Measurements from ENCODE around the gene KIF1A.
"Not testable (repeated sequence)": the region's sequence is repeated elsewhere in the genome, so short reads cannot be mapped to it uniquely, and the experiment has no call there.

Gene KIF1A

DNA sequence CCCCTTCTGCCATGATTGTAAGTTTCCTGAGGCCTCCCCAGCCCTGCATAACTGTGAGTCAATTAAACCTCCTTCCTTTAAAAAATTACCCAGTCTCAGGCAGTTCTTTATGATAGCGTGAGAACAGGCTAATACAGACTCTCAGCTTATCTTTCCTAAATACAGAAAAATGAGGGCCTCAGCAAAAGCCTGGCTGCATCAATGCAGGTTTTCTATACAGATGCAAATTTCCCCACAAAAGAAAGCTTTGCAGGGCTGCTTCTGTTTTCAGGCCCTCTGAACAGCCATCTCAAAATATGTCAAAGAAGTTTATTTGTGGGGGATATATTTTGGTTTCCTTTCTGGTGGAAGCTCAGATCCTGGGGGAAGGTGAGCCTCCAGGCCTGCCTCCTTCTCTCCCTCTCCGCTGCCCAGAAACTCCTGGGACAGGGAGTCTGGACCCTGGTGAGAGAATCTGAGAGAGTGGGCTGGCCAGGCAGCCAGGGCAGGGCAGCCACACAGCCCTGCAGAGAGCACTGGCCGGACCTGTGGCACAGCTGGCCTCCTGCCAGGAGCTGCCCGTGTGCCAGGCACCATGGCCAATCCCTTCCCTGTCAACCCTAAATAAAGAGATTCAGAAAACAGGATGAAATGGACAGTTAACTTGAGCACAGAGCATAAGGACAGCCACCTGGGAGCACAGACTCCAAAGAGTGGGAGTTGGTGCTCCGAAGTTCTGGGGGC is 27.0 kb upstream of the KIF1A start:
- no peak for DNase-seq (ENCODE audit: low spot score)

DNA sequence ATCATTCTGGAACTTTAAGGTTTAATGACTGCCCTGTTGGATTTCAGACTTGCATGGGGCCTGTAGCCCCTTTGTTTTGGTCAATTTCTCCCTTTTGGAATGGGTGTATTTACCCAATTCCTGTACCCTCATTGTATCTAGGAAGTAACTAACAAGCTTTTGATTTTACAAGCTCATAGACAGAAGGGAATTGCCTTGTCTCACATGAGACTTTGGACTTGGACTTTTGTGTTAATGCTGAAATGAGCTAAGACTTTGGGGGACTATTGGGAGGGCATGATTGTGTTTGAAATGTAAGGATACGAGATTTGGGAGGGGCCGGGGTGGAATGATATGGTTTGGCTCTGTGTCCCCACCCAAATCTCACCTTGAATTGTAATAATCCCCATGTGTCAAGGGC is 26.3 kb upstream of the KIF1A start:
- DNase-seq (ENCODE audit: low spot score) = not testable (repeated sequence)

DNA sequence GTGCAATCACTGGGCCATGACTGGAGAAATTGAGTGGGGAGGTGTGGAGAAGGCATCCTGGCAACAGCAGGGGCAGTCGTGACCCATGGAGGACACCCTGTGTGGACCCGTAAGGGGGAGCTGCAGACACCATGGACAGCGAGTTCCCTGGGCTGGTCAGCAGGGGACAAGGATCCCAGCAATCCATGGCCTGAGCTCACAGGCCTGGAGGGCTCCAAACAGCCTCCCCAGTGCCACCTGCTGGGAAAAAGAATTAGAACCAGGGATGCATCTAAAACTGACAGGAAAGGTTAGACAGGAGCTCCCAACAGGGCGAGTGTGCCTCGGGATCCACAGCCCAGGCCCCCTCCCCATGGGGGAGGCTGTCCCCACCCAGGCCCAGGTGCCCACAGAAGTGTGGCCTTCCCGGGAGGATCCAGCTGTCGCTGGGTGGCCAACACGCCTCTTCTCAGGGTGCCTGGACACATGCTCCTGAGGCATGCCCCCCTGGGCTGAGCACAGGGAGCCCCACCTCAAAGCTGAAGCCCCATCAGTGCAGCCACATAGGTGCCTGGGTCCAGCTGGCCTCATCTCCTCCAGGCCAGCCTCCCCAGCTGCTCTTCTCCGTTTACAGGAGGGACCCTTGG is 20.5 kb upstream of the KIF1A start:
- DNase-seq (ENCODE audit: low spot score) = peak; percentile 87

DNA sequence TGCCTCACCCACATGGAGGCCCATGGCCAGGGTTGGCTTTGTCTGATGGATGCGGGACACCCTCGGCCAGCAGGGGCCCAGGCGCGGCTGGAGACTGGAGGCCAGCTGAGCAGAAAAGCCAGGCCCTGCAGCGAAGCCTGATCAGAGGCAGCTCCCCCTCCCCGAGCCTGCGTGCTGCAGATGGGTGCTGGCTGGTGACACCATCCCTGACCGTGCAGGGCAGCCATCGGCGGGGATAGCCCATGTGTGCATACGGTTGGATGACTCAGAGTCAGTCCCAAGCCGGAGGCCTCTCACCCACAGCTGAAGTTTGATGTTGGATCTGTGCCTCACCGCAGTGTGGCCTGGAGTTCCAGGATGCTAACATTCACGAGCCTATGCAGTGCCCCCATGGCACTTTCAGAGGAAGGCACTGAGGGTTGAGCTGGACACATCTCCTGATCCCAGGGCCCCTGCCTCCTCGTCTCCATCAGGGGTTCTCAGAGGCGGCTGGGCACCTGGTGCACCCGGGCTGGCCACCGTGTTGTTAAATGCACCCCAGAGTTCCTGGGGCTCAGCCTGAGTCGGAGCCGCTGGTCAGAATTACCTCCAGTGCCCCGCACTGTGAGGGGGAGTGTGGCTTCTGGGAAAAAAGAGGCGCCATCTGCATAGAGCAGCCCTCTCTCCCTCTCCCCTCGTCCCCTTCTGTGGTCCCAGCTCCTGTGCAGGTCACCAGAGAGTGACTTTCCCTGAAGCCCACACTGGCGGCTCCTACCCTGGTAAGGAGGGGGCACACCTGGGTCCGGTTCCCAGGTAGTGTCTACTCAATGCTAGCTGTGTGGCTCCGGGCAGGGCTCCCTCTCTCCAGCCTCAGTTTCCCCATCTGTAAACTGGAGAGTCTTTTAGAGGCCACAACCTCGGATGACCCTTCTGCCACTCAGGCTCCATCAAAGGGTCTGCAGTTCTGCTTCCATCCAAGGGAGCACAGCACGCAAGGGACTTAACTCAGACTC is 19.4 kb upstream of the KIF1A start:
- no peak for DNase-seq (ENCODE audit: low spot score)

DNA sequence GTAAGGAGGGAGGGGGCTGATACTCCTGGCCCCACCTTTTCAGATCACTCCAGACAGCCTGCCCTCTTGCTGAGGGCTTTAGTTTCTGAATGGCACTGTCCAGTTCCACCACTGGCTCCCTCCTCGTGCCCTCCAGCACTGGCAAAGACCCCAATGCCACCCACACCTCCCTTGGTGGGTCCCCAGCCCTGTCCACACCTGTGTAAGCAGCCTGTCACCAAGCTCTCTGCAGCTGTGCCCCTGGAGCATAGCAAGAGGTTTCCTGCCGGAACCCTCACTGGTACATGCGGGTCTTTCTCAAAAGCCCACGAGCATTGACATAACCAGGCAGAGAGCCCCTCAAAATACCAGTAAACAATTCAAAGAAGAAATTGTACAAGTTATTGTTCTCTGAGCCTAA is 17.6 kb upstream of the KIF1A start:
- no peak for DNase-seq (ENCODE audit: low spot score)

DNA sequence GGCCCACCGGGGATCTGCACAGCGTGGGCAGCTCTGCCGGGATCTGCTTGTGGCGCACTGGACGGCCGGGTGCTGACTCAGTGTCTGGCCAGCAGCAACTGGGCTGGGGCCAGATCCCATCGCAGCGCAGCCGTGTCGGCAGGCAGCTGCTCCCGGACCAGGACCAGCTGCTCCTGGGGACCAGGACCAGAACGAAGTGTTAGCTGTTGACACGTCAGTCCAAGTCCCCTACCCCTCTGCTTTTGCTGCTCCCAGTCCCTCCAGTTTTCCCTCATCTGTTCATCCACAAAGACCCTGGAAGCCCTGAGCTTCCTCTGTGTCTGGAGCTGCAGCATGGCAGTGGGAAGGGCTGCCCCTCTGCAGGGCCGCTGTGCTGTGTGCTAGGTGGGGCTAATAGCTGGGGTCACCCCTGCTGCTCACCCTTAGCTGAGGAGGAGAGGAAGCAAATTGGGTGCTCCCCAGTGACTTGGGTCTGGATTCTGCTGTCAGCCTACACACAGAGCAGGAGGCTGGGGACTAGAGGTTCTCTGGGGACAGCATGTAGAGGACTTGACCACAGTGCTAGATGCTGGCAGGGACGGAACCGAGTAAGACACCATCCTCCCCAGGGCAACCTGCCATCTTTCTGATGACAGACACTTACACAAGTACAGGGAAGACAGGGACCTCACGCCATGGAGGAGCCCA is 16.9 kb upstream of the KIF1A start:
- peak; percentile 45 for DNase-seq (ENCODE audit: low spot score)

DNA sequence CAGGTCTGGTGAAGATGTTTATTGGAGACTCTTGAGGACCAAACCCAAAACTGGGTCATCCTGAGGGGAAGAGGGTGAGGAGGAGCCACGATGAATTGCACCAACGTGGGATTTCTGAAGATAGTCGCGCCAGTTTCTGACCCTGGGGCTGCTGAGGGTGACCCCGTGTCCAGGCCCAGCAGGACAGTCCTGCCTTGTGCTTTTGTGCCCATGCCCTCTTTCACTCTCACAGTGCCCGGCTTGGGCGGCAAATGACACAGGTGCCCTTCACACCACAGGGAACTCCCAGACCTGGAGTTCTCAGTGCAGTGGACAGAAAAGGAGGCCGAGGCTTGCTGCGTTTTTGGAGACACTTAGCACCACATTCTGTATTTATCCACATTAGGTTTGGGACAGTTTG is 15.5 kb upstream of the KIF1A start:
- DNase-seq (ENCODE audit: low spot score) = no peak

DNA sequence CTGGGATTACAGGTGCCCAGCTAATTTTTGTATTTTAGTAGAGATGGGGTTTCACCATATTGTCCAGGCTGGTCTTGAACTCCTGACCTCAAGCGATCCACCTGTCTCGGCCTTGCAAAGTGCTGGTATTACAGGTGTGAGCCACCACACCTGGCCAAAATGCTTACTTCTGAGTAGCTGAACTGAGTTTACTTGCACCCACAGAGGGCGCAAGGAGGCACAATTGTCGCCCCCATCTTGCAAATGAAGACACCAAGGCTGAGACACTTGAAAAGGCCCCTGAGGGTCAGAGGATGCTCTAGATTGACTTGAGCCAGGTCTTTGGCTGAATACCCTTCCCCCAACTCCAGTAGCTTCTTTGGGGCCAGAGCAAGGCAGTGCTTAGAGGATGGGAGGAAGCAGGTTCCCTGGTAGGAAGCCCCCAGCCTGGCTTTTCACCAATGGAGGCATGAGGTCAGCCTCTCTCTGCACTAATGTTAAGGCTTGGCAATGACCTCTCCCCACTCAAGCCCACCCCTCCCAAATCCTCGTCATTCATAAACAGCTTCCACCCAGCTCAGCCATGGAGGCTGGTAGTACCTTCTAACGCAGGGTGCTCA is 14.5 kb upstream of the KIF1A start:
- no peak for DNase-seq (ENCODE audit: low spot score)

DNA sequence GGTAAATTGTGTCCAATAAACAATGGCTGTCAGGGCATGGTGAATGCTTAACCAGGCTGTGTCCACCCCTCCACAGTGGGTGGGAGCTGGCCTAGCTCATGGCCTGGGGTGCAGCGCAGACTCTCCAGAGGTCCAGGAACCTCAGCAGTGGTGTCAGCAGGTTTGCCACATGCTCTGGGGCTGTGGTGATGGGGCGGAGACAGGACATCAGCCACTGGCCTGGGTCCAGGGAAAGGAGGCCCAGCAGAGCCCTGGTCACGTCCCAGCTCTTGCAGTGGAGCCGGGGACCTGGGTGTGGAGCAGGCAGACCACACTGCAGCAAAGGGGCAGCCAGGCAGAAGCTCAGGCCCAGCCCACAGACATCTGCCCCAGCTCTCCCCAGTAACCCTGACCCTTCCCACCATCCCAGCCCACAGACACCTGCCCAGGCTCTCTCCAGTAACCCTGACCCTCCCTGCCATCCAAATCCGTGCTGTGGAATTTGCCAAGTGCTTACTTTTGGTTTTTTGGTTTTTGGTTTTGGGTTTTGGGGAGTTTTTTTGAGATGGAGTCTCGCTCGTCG is 13.8 kb upstream of the KIF1A start:
- DNase-seq (ENCODE audit: low spot score) = no peak

DNA sequence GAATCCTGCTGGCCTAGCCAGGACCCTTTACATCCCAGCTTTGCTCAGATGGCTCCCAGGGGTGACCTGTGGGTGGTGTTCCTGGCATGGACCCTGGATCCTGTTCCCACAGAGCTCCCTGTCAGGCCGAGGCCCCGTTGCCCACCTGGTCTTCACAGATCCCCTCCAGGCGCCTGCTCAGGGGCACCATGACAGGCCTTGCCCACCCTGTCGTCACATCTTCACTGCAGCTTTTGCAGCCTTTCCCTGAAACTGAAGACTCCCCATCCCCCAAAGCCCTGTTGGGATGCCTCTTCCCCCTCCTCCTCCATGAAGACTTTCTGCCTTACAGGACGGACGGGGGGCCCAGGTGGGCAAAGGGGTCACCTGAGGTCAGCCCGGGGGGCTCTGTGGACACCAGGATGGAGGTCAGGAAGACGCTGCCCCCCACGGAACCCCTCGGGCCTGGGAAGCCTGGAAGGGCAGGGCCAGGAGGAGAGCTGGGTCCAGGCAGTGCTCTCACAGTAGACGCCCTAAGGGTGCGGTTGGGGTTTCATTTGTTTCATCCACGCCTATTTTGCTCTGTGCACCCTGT is 13.0 kb upstream of the KIF1A start:
- no peak for DNase-seq (ENCODE audit: low spot score)

DNA sequence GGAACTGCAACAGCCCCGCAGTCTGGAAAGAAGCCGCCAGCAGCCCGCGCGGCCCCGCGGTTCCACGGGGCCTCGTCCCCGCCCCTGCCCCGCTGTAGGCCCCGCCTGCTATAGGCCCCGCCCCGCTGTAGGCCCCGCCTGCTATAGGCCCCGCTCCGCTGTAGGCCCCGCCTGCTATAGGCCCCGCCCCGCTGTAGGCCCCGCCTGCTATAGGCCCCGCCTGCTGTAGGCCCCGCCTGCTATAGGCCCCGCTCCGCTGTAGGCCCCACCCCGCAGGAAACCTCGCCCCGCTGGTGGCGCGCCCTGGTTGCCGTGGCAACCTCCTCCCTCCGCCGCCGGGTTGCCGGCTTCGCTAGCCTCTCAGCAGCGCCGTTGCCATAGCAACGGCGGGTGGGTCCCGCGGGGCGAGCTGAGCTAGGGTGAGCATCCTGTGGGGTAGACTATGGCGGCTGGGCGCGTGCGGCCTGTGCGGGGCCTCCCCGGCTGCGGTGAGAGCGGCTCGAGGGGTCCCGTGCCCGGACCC is 12.2 kb upstream of the KIF1A start:
- peak; percentile 87 for DNase-seq (ENCODE audit: low spot score)

DNA sequence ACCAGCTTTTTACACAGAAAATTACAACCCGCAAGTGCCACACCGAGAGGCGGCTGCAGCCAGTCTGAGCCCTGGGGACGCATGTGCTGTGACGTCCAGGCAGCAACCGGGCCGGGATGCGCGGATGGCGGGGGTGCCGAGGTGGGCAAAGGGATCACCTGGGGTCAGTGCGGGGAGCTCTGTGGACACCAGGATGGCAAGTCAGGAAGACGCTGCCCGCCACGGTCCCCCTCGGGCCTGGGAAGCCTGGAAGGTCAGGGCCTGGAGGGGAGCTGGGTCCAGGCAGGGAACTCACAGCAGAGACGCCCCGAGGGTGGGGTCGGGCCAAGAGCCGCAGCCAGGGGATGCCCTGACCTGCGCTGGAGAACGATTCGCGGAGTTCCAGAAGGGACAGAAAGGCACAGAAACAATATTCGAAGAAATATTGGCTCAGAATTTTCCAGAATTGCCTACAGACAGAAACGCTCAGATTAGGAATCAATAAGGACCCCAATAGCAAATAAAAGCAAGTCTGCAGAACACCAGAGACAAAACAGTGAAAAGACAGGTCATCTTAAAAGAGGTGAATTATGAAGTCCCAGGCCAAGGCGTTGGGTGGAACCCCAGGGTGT is 11.7 kb upstream of the KIF1A start:
- DNase-seq (ENCODE audit: low spot score) = no peak

DNA sequence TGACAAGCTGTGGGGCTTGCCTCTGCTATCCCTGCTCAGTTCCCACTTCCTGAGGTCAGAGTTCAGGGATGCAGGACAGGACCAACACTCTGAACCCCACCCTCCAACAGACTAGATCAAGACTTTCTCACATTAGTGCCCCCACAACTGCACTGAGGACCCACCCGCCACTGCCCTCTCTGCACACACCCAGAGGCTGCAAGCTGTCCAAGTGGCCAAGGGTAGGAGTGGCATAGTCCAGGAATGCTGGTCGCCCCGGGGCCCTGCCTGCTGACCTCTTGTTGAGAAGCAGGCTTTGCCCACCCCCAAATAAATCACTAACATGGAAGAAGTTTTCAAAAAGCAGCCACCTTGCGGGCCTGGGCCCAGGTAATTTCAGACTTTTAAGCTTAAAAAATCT is 5.5 kb upstream of the KIF1A start:
- no peak for DNase-seq (ENCODE audit: low spot score)

DNA sequence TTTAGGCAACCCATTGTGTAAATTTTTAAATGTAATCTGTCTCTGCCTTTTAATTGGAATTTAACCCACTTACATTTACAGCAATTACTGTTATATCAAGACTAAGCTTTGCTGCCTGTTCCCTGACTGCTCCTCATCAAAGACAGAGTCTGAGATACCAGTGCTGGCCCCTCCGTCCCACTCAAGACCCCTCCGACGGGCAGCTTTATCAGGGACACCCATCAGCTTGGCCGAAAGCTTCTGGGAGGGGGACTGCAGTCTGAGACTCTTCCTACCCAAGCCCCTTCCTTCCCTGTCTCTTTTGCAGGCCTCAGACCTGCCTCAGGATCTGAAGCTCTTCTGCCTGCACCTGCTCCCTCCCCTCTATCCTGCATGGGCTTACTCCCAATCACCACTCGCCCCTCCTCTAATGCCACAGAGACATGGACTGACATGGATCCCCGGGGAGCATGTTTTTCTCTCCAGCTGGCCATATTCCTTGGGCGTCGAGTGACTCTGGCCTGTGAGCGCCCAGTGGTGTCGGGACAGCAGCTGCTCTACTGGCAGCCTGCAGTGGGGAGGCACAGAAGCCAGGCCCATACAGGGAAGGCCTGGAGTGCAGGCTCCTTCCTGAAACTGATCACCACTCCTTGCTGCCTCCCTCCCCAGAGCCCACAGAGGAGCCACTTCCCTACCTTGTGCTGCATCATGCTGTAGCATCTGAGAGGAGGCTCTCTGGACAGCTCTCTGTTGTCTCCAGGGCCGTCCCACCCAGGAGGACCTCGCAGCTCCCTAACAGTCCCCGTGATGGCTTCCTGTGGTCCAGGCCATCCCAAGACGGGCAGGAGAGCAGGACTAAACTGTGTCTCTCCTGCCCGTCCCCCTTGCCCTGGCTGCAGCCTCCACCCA is 3.7 kb upstream of the KIF1A start:
- no peak for DNase-seq (ENCODE audit: low spot score)

DNA sequence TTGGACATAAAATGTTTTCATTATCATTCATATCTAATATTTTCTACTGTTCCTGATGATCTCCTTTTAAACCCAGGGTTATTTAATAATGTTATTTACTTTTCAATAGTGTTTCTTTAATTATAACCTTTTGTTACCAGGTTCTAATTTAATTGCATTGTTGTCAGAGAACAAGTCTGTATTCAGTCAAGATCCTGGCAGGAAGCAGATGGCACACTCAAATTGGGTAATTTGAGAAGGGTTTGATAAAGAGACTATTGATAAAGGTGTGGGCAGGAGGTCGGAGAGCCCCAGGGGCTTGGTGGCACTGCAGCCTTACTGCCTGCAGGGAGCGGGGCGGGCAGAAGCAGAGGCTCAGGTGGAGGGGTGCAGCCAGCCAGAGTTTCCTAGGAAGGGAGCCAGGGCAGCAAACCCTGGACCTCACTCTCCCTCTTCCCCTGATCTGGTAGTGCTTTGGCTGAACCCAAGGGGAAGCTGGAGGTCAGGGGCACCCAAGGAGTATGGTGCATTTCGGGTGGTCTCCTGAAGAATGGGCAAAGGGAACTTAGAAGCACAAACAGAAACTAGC is 2.3 kb upstream of the KIF1A start:
- no peak for DNase-seq (ENCODE audit: low spot score)

DNA sequence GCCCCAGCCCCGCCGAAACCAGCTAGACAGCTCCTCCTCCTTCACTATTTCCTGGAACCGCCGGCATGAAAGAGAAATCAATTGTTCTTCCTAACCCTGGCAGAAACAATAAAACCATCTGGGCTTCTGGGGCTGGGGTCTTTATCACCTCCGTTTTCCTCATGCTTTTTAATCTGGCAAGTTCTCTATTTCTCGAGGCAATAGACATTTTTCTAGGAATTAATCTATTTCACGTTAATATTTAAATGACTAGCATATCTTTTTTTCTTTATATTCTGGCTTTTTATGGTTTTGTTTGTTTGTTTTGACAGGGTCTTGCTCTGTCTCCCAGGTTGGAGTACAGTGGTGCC is 1.4 kb upstream of the KIF1A start:
- DNase-seq (ENCODE audit: low spot score) = no peak

DNA sequence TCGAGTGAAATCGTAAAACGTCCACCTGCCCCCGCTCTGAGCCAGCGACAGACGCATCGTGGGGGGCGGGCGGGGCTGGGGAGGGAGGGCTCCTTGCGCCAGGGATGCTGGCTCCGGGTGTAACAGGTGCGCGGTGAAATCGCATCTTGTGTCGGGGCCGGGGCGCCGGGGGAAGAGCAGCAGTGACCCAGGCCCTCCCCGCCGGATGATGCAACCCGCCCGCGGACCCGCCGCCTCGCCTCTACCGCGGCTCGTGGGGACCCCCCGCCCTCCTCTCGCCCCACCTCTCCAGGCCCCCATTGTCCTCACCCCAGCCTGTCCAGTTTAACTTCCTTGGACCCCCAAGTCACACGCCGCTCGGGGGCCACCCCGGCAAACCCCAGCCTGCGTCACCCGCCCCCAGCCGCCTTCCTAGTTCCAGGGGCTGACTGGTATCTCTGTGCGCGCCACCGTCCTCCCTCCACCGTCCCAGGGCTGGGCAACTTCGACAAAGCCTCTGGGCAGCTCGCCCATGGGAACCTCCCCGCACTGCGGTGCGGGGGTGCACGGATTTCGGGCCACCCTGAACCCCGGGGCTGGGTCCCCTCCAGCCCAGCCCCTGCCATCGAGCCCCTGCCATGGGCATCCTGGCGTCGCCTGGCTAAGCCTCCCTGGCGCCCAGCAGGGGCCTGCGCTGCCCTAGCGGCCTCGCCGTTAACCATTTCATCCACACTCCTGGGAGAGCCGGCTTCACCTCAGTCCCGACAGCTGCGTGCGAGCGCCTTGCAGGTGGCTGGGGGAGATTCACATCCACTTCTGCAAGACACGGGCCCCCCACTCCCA is 799 bp upstream of the KIF1A start:
- DNase-seq (ENCODE audit: low spot score) = peak; percentile 30

Data from pons (tissue), 1 donor.